Measurements from ENCODE around the gene SCAF11. TPM values are rescaled to one million over a fixed set of nuclear protein-coding genes. Genes with fewer than 3 reads are reported as not detected.

SCAF11 gene
- total RNA-seq, 1 donor from 2014 or later: 132 TPM

DNA sequence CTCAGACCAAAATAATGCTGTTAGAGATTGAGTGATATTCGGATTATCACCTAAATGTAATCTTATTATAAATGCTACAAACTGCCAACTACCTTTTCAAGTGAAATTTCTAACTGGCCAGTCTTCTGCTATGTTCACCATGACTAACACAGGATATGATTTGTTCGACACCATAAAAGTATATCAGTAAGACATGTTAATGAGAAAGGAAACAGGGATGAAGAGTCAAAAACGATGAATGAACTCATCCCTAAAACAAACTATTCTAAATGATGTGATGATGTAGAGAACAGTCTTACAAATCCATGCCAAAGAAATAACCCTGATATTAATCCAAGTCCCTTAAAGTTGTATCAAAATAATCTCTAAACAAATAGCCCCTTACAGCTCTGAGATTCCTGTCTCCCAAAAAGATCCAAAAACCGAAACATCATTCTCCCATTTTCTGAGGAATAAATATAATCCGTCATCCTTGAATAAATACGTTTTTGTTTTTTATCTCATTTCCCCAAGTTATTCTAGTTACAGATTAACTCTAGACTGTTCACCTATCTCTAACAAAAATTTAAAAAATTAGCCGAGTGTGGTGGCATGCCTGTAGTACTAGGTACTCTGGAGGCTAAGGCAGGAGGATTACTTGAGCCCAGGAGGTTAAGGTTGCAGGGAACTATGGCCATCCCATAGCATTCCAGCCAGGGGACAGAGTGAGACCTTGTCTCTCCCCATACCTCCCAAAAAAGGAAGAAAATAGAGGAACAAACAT, 9.1 kb downstream of the SCAF11 start:
- intact Hi-C loops (cut with micrococcal nuclease): loop anchor here (10.0 kb wide), 1 partner anchor 1106 kb away; the partner anchor contains the start of gene NELL2

DNA sequence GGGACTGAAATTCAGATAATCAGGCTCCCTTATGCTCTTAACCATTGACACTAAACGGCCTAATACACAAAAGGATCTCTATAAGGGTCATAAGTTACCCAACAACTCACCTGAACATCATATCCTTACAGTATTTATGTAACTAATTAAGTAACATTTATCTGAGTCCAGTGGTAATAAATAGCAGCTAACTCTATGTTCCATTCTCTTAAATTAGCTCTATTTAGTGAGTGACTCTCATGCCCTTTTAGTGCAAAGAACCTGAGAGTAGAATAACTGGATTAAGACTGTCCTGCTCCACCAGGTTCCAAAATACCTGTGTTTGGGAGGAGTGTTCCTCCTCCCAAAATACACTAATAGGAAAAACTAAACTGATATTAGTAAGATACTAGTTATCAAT, 9.8 kb downstream of the SCAF11 start:
- intact Hi-C loops (cut with micrococcal nuclease): loop anchor here (10.0 kb wide), 1 partner anchor 1106 kb away; the partner anchor contains the start of gene NELL2

DNA sequence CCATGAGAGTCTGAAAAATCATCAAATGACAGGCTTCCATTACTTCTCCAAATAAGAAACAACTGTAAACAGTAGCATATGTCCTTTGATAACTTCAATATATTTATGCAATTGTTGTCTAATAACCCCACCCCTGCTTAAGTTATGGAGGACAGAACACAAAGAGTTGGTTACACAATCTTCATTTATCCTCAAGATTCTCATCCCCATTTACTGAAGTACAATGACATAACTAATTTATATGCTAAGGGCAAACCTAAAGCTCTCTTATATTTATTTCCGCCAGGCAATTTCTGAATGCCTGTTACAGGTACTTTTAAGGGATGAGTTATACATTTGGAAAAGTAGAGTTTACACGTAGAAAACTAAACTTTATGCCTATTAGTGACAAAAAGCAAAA, 12.3 kb downstream of the SCAF11 start:
- intact Hi-C loops (cut with micrococcal nuclease): no loop called here

DNA sequence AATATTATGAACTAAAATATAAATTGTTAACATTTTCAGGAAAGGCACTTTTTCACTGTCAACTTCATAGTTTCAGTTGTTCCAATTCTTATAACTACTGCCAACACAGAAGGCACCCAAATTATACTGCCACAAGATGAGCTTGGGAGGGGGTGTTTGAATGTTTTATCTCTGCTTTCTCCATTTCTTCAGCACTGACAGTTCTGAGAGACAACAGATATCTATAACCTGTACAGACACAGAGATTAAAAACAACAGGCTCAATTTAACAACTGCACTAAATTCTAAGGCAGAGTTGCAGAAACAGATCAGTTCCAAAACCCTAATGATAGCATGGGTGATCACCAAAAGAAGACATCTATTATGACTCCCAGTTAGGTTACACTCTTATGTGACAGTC, 12.8 kb downstream of the SCAF11 start:
- intact Hi-C loops (cut with micrococcal nuclease): no loop called here

DNA sequence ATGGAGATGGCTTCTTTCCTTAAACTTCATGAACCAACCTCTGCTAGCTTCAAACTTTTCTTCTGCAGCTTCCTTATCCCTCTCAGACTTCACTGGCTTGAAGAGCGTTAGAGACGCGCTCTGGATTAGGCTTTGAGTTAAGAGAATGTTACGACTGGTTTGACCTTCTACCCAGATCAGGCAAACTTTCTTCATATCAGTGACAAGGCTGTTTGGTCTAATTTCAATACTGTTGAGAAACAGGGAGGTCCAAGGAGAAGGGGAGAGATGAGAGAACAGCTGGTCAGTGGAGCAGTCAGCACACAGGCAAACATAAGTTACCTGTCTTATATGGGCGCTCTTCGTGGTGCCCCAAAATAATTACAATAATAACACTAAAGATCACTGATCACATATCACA, 14.9 kb downstream of the SCAF11 start:
- intact Hi-C loops (cut with micrococcal nuclease): no loop called here

DNA sequence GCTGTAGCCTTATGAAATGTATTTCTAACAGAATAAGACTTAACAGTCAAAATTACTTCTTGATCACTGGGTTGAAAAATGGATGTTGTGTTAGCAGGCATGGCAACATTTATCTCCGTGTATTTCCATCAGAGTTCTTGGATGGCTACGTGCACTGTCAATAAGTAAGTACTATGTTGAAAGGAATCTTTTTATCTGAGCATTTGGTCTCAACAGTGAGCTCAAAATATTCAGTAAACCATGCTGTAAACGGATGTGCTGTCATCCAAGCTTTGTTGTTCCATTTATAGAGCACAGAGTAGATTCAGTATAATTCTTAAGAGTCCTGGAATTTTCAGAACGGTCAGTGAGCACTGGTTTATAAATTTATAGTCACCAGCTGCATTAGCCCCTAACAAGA, 15.5 kb downstream of the SCAF11 start:
- intact Hi-C loops (cut with micrococcal nuclease): no loop called here

DNA sequence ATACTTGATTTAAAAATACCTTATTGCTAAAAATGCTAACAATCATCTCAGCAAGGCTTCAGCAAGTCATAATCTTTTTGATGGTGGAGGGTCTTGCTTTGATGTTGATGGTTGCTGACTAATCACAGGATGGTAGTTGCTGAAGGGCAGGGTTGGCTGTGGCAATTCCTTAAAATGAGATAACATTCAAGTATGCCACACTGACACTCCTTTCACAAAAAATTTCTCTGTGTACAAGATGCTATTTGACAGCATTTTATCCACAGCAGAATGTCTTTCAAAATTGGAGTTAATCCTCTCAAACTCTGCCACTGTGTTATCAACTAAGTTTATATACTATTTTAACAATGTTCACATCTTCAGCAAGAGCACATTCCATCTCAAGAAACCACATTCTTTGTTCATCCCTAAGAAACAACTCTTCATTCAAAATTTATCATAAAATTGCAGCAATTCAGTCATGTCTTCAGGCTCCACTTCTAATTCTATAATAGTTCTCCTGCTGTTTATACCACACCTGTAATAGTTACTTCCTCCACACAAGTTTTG, 16.1 kb downstream of the SCAF11 start:
- intact Hi-C loops (cut with micrococcal nuclease): no loop called here

DNA sequence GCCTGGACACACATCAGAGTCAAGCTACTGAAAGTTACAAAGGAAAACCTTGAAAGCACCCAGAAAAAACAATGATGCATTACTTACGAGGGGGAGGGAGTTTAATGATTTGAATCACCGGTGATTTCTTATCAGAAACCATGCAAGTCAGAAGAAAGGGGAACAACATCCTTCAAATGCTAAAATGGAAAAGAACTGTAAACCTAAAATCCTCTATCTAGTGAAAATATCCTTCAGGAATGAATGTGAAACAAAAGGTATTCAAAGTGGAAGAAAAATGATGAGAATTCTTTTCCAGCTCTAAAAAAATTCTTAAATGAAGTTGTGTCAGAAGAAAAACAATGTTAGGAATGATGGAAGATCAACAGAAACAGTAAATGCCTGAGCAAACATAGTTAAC, 16.8 kb downstream of the SCAF11 start:
- intact Hi-C loops (cut with micrococcal nuclease): no loop called here

DNA sequence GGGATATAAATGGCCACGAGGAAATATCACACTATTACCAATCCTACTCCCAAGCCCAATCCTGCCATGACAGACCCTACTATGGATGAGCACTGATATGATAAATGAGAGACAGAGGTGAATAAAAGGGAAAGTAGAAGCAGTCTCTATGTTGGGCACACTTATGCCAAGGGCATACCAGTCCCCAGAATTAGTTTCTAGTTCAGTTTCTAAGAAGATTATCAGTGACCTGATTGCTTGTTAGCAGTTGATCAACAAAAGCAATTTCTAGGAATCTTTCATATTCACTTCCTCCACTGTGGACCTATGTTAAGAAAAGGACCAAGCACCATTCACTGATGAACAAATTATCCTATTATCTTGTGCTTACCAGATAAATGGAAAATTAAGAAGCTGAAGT, 20.0 kb downstream of the SCAF11 start:
- intact Hi-C loops (cut with micrococcal nuclease): no loop called here

DNA sequence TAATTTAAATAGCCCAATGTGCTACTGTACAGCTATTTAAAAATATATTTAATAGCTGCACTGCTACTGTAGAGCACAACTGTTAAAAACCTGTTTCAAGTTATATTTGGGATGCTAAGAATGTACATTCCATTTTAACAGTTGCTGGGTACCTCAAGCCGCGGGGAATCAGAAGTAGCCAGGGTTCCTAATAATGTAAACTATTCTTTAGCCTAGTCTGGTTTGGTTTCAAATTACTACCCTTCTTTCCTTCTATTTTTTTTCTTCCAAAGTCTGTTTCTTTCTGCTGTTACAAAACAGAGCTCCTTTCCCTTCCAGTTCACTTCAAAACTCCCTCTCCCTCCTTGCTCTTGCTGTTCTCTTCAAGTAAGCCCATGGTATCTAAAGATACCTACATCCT, 21.3 kb downstream of the SCAF11 start:
- intact Hi-C loops (cut with micrococcal nuclease): no loop called here

DNA sequence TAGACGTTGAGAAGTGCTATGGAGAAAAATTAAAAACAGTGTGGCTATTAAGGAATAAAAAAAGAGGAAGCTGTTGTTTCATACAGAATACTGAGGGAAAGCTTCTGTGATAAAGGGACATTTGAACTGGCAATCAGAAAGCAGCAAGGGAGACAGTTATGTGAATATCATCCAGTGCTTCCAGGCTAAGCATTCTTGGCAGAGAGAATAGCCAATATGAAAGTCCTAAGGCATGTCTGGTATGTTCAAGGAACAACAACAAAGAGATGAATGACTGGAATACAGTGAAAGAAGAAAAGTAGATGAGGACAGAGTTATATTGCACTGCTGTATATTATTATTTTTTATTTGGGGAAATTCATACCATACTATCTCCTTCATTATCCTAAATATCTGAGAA, 23.9 kb downstream of the SCAF11 start:
- intact Hi-C loops (cut with micrococcal nuclease): no loop called here

DNA sequence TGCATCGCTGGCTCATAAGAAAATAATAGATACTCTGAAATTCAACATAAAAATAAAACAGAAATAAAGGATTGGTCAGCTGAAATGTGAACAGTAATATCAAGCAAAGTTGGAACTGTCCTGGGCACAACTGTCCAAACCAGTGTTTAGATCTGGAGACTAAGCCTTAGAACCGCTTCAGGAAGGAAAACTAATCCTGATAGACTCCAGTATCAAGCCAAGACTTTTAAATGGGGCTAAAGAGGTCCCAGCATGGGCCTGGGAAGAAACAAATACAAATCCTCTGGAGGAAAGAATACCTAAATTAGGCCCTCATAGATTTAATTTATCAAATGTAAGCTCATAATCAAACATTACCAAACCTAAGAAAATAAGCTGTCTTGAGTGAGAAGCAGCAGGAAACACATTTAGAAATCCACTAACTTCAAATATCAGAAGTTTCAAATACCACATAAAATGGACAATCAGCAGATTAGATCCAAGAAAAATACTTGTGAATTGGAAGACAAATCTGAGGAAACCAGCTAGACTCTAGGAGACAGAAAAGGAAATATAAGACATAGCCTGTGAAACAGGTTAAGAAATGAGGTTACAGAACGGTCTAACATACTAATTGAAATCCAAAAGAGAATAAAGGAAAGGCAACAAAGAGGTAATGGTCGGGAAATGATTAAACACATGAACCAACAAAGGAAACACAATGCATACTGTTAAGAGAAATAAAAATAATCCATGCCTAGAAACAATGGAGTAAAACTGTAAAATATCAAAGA, 27.6 kb downstream of the SCAF11 start:
- intact Hi-C loops (cut with micrococcal nuclease): no loop called here

DNA sequence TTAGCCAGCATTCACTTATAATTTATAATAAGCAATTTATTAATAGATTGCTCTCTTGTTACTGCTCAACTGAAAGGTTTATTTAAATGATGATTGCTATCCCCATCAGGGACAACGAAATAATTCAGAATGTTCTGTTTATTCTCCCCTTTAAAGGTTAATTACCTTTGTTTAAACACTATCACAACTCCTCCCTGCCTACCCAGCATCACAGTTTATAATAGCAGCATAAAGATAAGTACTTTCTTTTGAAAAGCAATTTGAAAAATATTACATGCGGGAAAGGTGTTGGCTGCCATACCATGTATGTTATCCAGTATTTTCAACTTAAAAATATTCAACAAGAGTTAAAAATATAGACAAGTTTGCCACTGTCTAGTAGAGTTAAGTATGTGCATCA, 30.6 kb downstream of the SCAF11 start:
- intact Hi-C loops (cut with micrococcal nuclease): no loop called here

DNA sequence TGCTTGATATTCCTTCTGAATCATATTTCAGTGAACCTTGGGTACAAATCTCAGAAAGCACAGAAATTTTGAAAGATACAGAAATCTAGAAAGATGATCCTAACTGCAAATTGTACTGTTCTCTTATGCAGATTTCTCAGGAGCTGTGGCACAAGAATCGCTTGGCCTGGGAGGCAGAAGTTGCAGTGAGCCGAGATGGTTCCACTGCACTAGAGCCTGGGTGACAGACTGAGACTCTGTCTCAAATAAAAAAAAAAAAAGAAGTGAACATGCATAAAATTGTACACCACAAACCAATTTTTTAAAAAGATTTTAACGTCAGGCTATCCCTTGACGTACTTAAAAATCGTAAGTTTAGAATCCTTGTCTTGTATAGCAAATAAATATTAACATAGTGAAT, 31.3 kb downstream of the SCAF11 start:
- intact Hi-C loops (cut with micrococcal nuclease): no loop called here

DNA sequence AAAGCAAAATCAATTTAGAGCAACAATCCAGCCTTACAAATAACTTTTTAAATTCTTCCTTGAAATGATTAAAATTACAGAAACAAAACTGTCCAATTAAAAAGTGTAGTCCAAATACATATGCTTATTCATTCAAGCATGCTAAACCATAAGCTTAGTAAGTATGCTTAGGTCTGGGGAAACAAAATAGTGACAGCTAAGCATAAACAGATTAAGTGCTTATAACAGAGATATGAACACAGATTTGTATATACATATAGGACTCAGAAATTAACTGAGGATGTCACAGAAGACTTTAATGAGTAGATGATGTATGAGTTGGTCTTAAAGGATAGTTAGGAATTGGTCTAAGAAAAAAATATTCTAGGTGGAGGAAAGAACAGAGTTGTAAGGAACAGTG, 41.8 kb downstream of the SCAF11 start:
- intact Hi-C loops (cut with micrococcal nuclease): no loop called here

DNA sequence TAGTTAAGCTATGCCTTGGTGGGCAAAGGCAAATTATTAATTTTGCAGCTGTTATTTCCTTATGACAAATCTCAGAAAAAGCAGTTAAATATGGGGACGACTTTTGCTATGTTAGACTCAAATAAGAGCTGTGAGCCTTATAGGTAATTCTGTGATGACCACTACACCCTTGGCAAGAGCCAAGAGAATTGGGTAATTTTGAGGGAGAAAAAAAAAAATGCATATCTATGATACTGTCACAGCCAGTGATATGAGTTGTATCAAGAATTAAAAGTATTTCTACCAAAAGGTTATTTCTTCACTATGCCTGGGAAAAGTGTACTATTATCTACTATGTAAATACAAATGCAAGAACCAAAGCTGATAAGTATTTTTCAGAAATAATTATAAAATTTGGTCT, 43.9 kb downstream of the SCAF11 start:
- intact Hi-C loops (cut with micrococcal nuclease): no loop called here

DNA sequence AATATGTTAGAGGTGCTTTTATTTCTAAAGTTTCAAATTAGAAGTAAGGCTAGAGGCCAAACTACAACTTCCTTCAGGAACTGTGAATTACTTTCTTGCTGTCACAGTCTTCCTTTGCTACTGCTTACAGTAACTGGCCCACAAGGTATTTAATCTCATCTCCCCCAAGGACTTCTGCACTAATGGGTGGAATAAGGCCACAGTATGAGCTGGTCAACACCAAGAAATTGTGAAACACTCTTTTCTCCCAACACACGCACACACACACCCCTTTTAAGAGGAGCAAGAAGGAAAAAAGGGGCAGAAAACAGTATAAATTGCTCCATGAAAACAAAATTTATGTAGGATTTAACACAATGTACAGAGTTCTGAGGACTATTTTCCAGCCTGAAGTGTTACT, 45.6 kb downstream of the SCAF11 start:
- intact Hi-C loops (cut with micrococcal nuclease): no loop called here

DNA sequence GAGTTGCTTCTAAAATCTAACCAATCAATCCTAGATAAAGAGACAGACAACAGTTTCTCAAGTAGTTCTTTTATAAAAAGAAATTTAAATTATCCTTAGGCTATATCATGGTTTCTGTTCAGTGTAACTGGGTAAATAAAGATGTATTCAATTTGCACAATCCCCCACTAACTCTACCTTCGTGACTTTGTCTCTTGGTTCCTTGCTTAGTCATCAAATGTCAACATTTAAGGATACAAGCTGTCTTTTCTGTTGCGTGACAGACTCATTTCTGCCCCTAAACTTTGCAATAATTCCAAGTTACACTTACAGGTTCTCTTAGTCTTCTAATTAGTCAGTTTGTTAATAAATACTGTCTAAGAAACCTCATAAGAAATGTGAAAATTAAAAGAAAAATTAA, 50.6 kb downstream of the SCAF11 start:
- intact Hi-C loops (cut with micrococcal nuclease): no loop called here

DNA sequence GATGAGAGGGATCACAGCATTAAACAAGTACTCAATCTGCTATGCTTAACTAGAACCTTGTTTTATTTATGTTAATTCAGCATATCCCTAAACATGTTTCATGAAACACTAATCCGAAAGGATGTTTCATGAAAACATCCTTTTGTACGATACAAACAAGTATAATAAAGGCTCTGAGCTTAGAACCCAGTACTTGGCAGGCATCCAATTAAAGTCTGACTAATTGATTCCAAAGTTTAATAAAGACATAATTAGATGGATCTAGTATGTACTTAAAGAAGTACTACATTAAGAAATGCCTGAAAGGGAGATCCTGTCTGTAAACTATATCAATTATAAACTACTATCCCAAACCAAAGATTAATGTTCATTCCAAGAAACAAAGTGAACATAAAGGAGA, 51.8 kb downstream of the SCAF11 start:
- intact Hi-C loops (cut with micrococcal nuclease): no loop called here

DNA sequence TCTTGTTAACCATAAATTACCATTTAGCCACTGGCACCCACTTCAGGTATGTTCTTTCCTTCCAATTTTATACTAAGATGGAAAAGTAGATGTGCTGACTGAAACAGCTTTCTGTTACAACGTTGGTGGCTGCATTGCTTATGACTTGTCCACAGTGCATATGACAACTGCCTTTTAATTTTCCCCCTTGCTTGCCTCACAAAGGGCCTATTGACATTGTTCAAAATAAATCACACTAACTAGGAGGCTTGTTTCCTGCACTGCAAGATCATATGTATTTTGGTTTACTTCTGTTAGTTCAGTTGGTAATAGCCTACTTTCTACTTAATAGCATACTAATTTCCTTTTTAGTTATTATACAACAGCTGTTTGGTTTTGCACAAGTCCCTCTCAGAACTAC, 55.4 kb downstream of the SCAF11 start:
- intact Hi-C loops (cut with micrococcal nuclease): no loop called here

DNA sequence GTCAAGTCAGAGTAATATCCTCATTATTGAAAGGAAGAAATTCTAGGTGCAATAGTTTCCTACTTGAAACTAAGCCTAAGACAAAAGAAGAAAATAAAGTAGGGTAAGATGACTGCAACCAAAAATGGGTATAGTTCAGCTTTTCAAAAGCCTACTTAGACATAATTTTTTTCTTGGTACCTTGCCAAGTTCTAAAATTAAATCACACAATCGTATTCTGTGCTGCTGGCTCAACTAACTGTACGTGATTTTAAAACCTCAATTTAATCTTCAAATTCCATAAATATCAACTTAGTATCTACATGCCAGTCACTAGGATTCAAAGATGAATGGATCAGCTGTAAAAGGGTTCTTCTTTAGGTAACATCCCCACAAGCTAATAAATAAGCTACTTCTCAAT, 56.9 kb downstream of the SCAF11 start:
- intact Hi-C loops (cut with micrococcal nuclease): no loop called here

DNA sequence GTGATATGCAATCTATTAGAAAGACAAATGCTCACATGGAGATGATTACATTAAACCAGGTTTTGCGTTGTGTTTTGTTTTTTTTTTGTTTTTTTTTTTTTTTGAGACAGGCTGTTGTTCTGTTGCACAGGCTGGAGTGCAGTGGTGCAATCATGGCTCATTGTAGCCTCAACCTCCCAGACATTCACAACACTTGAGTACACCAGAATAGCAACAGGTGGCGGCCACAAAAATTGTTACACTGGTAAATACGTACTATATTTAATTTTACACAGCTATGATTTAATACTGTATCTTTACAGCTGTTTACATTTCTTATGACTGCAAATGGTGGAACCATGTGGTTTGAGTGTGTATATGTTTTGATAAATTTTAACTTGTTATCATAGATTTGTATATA, 60.0 kb downstream of the SCAF11 start:
- intact Hi-C loops (cut with micrococcal nuclease): no loop called here

DNA sequence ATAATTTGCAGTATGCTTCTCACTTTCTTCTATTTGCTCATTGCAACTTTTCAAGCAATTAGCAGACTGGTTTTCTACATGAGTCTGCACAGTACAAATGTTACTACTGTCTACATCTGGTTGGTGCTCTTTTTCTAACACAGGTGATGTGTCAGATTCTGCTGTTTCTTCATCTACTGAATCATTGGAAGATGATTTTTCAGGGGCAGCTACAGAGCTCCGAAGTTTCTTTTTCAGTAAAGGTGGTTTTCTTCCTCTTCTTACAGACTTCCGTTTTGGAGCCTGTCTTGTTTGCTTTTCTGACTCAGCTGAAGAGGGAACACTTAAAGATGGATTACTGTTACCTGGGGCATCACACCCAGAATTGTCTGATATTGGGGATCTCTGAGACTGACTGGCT, 62.1 kb downstream of the SCAF11 start:
- intact Hi-C loops (cut with micrococcal nuclease): no loop called here
